ENCODE measurements around the gene LUC7L.

- no peak for TF ChIP-seq RFX5 (IDR thresholded peaks at IDR 0.05; ENCODE audit: borderline replicate concordance, low read depth, low read length)
- TF ChIP-seq CTCF (IDR thresholded peaks at IDR 0.05; ENCODE audit: control extremely low read depth in 1 of 3, insufficient read depth in 1 of 3, low read depth in 1 of 3, low read length in 3 of 3): no peak
- no peak for TF ChIP-seq MAFK (IDR thresholded peaks at IDR 0.05; ENCODE audit: low read depth, low read length)
- TF ChIP-seq KDM5A (IDR thresholded peaks at IDR 0.05; ENCODE audit: low read length): no peak
- TF ChIP-seq SP4 (IDR thresholded peaks at IDR 0.05; ENCODE audit: low read length): no peak
- TF ChIP-seq USF2 (IDR thresholded peaks at IDR 0.05; ENCODE audit: low read length): no peak
- TF ChIP-seq POLR2A (IDR thresholded peaks at IDR 0.05; ENCODE audit: control extremely low read depth in 1 of 2, low read depth in 2 of 2, low read length in 2 of 2): no peak
- no peak for TF ChIP-seq POLR2AphosphoS5 (IDR thresholded peaks at IDR 0.05; ENCODE audit: low read depth, low read length)
- TF ChIP-seq CREB1 (IDR thresholded peaks at IDR 0.05): no peak
- TF ChIP-seq SIN3A (conservative IDR thresholded peaks at IDR 0.05 in 1 of 2, IDR thresholded peaks at IDR 0.05 in 1 of 2; ENCODE audit: low read depth in 1 of 2, low read length in 2 of 2): no peak
- no peak for TF ChIP-seq CEBPB (IDR thresholded peaks at IDR 0.05; ENCODE audit: low read depth, low read length)
- TF ChIP-seq EZH2 (IDR thresholded peaks at IDR 0.05; ENCODE audit: low read depth, low read length, severe bottlenecking): no peak
- no peak for TF ChIP-seq RNF2 (IDR thresholded peaks at IDR 0.05; ENCODE audit: borderline replicate concordance, low read depth, low read length, missing control alignments, poor library complexity, severe bottlenecking)
These were observed 60.8 kb downstream of the LUC7L start for GRCh38 chr16:168424-168823.
